T-helper 2 cell treated with Interferon-gamma antibody and Interleukin-4, amounts not matched to agents 100 ng/mL and 5 ng/mL, for 36 hours (primary cell): ENCODE measurements around the gene IGSF10. TPM values are rescaled to one million over a fixed set of nuclear protein-coding genes. Genes with fewer than 3 reads are reported as not detected.
"Not testable (repeated sequence)": the region's sequence is repeated elsewhere in the genome, so short reads cannot be mapped to it uniquely, and the experiment has no call there.

Experiments used
- intact Hi-C: fragments of 100-400 bp; cut with micrococcal nuclease; formaldehyde crosslinking; loops from one replicate; pipeline ENCODE4 v1.15.1; 2023
- total RNA-seq: library from RNA; stranded (reverse); gene quantifications from 2 replicates; pipeline ENCODE4 v1.2.3, GENCODE V29; 2022

IGSF10 gene, protein sequence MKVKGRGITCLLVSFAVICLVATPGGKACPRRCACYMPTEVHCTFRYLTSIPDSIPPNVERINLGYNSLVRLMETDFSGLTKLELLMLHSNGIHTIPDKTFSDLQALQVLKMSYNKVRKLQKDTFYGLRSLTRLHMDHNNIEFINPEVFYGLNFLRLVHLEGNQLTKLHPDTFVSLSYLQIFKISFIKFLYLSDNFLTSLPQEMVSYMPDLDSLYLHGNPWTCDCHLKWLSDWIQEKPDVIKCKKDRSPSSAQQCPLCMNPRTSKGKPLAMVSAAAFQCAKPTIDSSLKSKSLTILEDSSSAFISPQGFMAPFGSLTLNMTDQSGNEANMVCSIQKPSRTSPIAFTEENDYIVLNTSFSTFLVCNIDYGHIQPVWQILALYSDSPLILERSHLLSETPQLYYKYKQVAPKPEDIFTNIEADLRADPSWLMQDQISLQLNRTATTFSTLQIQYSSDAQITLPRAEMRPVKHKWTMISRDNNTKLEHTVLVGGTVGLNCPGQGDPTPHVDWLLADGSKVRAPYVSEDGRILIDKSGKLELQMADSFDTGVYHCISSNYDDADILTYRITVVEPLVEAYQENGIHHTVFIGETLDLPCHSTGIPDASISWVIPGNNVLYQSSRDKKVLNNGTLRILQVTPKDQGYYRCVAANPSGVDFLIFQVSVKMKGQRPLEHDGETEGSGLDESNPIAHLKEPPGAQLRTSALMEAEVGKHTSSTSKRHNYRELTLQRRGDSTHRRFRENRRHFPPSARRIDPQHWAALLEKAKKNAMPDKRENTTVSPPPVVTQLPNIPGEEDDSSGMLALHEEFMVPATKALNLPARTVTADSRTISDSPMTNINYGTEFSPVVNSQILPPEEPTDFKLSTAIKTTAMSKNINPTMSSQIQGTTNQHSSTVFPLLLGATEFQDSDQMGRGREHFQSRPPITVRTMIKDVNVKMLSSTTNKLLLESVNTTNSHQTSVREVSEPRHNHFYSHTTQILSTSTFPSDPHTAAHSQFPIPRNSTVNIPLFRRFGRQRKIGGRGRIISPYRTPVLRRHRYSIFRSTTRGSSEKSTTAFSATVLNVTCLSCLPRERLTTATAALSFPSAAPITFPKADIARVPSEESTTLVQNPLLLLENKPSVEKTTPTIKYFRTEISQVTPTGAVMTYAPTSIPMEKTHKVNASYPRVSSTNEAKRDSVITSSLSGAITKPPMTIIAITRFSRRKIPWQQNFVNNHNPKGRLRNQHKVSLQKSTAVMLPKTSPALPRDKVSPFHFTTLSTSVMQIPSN (N-terminal part only)
- not detected in 2 replicates for total RNA-seq

DNA sequence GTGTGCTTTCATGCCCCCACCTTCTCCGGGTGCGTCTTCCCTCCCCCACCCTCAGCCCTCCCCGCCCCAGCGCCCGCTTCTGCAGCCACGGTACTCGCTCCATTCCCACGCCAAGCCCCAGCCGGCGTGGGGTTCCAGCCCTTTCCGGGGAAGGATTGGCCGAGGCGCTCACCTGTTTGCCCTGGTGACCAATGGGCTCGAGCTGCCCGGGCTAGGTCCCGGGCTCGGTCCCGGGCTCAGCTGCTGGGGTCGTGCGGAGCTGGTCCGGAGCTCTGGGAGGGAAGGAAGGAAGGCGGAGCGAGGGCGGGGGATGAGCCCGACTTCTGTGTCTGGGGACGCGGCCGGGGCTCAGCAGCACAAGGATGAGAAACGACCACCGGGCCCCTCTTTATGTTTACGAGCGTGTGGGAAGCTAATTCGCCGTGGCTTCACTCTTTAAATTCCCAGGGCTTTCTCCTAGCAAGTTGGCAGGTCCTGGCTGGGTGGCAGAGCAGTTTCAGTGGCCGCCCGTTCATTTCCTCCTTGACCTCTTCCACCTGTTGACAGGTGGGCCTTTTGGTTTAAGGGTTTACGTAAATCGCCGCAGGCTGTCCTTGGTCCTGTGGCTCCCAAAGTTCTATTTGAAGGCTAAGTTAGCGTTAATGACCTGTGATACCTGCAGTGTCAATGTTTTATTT, at the start of gene IGSF10:
Gene IGSF10 (minus strand): TSS at position 288 of the 677 bp plus-strand sequence. CDS start 2,352 bp downstream, outside the sequence.
- intact Hi-C loops: no loop called here

DNA sequence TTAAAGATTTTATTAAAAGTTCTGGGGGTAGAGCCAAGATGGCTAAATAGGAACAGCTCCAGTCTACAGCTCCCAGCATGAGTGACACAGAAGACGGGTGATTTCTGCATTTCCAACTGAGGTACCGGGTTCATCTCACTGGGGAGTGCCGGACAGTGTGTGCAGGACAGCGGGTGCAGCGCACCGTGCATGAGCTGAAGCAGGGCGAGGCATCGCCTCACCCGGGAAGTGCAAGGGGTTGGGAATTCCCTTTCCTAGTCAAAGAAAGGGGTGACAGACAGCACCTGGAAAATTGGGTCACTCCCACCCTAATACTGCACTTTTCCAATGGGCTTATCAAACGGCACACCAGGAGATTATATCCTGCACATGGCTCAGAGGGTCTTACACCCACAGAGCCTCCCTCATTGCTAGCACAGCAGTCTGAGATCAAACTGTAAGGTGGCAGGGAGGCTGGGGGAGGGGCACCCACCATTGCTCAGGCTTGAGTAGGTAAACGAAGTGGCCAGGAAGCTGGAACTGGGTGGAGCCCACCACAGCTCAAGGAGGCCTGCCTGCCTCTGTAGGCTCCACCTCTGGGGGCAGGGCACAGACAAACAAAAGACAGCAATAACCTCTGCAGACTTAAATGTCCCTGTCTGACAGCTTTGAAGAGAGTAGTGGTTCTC, 48.7 kb upstream of the IGSF10 start:
- intact Hi-C loops: not testable (repeated sequence)

DNA sequence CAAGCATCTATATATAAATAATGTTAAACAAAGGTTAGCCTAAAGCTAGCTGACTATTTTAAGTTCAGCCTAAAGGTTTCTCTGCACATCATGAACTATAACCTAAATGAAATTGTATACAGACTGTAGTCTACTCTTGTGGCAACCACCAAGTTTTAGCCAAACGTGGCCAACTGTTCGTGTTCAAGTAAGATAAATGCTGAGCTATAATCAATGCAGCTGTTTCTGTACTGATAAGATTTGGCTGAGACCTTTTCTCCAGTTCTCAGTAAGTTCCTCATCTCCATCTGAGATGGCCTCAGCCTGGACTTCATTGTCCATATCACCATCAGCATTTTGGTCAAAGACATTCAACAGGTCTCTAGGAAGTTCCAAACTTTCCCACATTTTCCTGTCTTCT, 43.7 kb upstream of the IGSF10 start:
- intact Hi-C loops: no loop called here

DNA sequence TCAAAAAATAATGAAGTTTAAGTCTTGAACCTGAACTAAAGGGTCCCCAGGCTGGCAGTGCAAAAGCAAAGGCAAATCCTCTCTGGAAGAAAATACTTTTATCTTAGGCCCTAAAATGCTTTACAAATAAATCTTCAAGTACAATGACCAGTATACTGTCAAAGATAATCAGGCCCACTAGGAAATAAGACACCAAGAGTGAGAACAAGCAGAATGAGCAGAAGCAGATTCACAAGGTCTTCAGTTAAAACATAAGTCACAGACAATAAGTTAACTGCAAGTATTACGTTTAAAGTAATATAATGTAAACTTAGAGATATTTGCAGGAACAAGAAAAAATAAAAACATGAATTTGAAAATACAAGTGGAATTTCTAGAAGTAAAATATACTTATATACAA, 42.2 kb upstream of the IGSF10 start:
- intact Hi-C loops: no loop called here

DNA sequence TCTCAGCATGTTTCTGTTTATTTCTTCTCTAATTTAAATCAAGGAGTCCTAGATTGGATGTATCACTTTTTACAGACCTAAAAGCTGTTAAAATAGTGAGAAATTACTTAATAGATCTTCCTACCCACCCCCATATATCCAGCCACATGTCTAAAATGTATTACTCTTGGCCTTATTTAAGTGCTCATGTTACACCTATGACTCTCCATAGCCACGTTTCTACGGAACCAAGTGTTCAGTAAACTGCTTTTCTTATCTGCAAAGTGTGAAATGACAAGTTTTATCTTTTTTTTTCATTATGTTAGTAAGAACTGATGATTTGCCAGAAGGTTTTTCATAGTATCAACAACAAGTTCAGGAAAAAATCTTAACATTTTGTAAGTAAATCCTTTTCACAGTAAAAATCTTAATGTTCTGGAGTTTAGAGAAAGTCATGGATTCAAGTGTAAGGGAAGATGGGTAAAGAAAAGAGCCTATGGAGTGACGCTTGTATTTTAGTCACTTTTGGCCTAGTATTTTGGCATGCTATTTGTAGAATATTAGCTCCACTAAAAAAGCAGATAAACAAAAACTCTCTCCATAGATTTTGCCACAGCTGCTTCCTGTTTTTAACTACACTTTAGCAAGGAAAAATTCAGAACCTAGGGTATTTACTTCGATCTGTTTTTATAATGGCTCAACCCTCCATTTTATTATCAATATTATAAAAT, 41.2 kb upstream of the IGSF10 start:
- intact Hi-C loops: no loop called here

DNA sequence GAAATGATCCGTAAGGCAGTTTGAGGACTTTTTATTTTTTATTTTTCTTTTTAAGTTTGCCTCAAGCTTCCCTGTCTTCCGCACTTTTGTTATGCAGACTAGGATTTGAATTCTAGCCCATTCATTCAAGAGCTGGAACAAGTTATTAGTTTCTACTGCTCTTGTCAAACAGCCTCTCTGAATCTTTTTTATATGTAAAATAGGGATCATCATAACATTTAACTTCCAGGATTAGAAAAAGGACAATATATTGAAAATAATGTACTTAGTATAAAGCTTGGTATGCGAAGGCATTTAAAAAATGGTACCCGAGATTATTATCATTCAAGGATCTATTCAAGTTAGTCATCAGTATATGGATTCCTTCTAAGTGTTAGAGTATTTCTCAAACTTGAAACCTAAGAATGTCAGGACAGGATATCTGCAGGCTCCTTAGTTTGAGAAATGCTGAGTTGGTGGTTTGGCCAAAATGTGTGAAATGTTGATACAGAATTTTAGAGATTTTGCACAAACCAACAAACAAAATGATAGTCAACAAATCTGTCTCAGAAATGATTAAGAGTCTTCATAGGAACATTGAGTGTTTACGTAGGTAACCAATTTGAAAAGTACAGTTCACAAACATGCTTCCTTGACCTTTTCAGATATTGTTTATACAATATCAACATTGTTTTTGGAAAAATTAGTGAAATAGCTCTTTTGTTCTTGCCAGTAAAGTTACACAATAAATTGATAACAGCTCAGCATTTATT, 40.5 kb upstream of the IGSF10 start:
- intact Hi-C loops: no loop called here

DNA sequence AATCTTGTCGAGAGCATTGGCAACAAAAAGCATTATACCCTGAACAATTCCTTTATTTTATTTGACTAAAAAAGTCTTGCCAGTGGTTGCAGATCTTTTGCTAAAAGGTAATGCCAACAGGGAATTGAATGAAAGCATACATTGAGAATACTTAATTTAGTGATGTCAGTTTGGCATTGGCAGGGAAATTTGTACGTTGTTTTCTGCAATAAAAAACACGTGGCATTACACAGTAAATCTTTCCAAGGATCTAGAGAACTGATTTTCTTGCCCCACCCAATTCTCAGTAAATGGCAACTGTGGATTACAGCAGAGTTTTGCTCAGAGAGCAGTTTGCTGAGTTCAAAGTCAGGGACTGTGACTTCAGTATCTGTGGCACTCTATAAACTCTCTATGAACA, 38.3 kb upstream of the IGSF10 start:
- intact Hi-C loops: no loop called here

DNA sequence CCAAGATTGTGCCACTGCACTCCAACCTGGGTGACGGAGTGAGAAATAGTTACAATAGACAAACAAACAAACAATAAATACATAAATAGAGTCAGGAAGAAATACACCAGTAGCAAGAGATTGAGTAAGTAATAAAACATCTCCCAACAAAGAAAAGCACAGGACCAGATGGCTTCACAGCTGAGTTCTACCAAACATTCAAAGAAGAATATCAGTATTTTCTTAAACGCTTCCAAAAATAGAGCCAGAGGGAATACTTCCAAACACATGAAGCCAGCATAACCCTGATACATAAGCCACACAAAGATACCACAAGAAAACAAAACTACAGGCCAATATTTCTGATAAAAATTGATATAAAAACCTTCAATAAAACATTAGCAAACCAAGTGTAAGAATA, 30.7 kb upstream of the IGSF10 start:
- intact Hi-C loops: no loop called here

DNA sequence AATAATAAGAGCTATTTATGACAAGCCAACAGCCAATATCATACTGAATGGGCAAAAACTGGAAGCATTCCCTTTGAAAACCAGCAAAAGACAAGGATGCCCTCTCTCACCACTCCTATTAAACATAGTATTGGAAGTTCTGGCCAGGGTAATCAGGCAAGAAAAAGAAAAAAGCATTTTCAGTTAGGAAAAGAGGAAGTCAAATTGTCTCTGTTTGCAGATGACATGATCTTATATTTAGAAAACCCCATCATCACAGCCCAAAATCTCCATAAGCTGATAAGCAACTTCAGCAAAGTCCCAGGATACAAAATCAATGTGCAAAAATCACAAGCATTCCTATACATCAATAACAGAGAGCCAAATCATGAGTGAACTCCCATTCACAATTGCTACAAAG, 27.0 kb upstream of the IGSF10 start:
- intact Hi-C loops: not testable (repeated sequence)

DNA sequence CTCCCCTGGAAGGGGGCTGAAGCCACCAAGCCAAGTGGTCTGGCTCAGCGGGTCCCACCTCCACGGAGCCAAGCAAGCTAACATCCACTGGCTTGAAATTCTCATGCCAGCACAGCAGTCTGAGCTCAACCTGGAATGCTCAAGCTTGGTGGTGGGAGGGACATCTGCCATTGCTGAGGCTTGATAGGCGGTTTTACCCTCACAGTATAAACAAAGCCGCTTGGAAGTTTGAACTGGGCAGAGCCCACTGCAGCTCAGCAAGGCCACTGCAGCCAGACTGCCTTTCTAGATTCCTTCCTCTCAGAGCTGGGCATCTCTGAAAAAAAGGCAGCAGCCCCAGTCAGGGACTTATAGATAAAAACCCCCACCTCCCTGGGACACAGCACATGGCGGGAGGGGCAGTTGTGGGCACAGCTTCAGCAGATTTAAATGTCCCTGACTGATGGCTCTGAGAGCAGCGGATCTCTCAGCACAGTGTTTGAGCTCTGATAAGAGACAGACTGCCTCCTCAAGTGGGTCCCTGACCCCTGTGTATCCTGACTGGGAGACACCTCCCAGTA, 23.2 kb upstream of the IGSF10 start:
- intact Hi-C loops: no loop called here

DNA sequence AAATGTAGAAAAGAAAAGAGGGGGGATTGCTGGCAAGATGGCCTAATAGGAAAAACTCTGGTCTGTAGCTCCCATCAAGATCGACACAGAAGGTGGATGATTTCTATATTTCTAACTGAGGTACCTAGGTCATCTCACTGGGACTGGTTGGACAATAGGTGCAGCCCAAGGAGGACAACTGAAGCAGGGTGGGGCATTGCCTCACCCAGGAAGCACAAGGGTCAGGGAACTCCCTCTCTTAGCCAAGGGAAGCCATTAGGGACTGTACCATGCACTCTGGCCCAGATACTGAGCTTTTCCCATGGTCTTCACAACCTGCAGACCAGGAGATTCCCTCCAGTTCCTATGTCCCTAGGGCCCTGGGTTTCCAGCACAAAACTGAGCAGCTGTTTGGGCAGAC, 22.6 kb upstream of the IGSF10 start:
- intact Hi-C loops: no loop called here

DNA sequence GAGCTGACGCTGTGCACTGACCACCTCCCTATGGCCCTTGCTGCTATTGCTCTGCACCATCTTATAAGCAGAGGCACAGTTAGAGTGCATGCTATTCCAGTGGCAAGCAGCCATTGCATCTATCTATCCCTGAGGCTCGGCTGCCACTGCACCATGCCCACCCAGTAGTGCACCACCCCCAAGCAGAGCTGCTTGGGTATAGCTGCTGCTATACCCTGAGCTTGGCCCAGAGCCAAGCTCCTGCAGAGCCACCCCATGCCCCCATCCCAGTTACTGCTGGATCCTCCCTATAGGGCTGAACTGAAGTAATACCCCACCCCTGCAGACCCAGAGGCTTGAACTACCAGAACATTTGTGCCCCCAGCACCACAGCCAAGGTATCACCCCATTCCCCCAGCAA, 19.6 kb upstream of the IGSF10 start:
- intact Hi-C loops: no loop called here

DNA sequence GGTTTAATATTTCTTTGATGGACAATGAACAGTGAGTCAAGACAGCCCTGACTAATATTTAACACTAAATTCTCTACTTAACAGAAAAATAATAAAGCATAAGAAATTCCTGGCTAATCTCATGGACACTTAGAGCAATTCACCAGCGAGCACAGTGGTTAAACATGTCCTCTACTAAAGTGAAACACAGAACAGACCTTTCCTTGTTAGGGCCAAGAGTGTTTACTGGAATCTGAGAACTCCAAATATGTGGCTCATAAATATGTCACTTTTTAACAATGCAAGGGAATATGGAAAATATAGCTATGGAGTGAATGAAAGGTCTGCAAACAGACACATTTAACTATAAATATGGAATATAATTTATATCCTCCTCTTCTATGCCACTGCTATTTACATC, 18.6 kb upstream of the IGSF10 start:
- intact Hi-C loops: no loop called here

DNA sequence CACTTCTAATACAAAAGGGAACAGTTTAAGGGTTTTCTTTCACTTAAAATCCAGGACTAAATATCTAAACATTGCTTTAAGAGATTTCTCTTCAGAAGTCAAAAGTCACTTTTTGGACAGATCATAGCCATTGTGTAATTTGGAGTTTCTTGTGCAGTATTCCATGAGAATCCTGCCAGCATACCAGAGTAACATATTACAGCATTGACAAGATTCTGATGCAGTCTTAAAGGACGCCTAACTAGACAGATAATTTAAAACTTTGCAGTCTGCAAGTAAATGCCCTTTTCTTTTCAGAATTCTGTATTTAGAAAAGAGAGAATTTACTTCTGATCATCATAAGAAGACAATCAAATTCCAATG, 17.5 kb upstream of the IGSF10 start:
- intact Hi-C loops: no loop called here

DNA sequence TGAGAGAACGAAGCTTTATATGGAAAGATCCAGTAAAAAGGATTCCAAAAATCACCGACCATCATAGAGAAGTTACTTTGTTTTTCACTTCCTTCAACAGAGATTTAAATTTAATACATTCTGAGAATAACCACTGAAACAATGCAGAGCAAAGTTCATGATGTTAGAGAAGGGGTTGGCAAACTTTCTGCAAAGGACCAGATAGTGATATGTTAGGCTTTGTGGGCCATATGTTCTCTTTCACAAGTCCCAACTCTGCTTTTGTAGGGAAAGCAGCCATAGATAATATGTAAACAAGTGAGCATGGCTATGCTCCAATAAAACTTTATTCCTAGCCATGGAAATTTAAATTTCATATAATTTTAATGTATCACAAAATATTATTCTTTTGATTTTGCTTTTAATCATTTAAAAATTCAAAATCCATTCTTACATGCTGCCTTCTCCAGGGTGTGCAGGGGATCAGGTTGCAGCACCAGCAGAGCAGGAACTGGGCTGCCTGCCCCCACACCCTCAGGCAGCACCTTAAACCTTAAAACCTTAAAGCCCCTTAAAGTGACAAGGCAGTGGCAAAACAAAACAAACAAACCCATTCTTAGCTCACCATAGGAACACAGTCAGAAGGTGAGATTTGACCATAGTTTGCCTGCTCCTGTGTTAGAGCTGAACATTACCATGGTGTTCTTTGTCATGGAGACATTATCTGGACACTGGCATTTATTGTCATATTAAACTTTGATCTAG, 16.9 kb upstream of the IGSF10 start:
- intact Hi-C loops: no loop called here

DNA sequence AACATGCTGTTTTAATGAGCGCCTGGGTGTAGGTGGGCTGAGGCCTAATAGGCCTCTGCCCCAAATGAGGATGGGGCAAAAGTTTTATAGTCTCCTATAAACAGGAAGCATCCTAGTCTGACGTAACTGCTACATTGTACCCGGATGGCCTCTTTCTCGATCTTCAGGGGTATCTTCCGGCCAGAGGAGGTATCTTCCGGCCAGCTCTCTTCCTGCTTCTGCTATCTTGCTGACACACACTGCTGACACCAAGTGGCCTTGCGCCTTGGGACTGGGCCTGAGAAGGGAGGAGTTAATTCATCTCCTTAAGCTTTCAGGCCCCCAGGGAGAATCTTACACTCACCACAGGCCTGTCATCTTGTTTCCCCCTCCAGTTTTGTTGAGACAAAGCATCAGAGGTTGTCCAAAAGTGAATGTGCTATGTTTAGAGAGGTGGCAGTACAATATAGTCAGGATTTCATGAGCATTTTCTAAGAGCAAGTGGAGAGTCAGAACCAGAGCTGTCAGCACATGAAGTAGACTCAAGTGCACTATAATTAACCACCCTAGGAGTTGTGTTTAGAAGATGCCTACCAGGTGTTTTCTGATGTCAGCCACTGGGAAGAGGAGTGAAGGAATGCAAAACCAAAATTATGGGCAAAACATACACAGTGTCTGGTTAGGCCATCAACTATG, 15.6 kb upstream of the IGSF10 start:
- intact Hi-C loops: no loop called here

DNA sequence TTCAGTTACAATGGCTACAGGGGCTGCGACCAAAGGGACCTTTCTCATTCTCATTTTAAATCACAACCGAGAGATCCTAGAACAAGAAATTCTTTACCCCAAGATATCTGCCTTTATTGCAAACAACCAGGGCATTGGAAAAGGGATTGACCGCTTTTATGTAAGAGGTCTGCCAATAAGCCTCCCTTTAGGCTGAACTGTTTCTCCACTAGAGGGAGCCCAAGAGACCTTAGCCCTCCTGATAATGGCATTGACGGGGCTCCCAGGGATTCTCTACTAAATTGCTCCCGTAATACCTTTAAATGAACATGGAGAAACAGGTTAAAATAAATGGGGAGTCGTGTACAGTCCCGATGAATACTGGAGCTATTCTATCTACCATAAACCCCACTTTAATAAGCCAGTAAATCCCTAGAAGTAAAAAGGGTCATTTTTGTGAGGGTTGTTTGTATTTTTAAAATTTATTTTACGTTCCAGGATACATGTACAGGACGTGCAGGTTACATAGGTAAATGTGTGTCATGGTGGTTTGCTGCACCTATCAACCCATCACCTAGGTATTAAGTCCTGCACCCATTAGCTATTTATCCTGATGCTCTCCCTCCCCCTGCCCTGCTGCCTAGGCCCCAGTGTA, 7.5 kb upstream of the IGSF10 start:
- intact Hi-C loops: loop anchor here (1.0 to 5.0 kb wide), 3 partner anchors 241 to 450 kb away; no protein-coding TSS in a partner anchor
